ENCODE results near the gene EPAS1. TPM values are rescaled to one million over a fixed set of nuclear protein-coding genes. Genes with fewer than 3 reads are reported as not detected.

EPAS1 gene
- total and polyA plus RNA-seq, 2 of the 13 experiments (the other 11 are each of a cell fraction or from before 2014, with no cell fraction given) = 47.1 to 182 TPM

DNA sequence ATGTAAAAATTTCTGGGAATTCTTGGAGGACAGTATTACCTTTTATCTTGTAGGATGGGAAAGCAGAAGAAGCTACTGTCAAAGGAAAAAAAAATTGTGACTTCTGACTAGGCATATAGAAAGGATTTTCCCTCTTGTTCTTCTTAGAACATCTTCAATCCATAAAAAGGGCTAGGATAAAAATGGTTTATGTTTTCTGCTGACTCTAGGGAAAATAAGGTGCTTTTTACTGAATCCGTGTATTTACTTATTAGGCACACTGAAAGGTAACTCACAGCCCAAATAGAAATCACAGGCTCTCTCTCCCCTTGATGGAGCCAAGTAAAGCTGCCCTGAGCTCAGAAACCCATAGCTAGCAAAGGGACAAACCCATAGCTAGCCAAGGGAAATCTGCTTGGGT is 74.6 kb downstream of the EPAS1 start:
- Histone ChIP-seq H3K4me3 (replicated peaks in 1 of 3; ENCODE audit: insufficient read depth in 1 of 3, low read depth in 2 of 3, low read length in 3 of 3) (no peak overlapping the region), H3K4me2 (ENCODE audit: low read depth, low read length) (no peak overlapping the region), H3K9me3 (ENCODE audit: low read length) (no peaks in the 10 kb centered on the region), H4K20me1 (ENCODE audit: insufficient read depth, low read length) (no peaks in the 10 kb centered on the region; the same call in 1 of the 2 replicates), H3K27ac (ENCODE audit: extremely low read length, insufficient read depth, low read length) (peak overlapping the region; percentile 13), H3K9ac (ENCODE audit: insufficient read depth, low read depth, low read length) (no peak overlapping the region), H2AFZ (ENCODE audit: low read length) (no peak overlapping the region), H3K27me3 (ENCODE audit: control insufficient read depth in 1 of 2, insufficient read depth in 2 of 2, low read length in 2 of 2) (no peaks in the 10 kb centered on the region), H3K4me1 (ENCODE audit: insufficient read depth, low read length) (peaks cover 23% of the 10 kb centered on the region), H3K36me3 (replicated peaks in 1 of 2; ENCODE audit: control insufficient read depth in 1 of 2, insufficient read depth in 2 of 2, low read length in 2 of 2) (peaks cover 56 to 100% of the 10 kb centered on the region in 2 experiments), H3K79me2 (ENCODE audit: insufficient read depth, low read length) (no peaks in the 10 kb centered on the region)
- BruUV-seq (replicated peaks) = no TSS peak
- in situ Hi-C loops (cut with HindIII; ENCODE audit: extremely low pct_ligation_motif_present, low pct_unique_long_range_greater_than_20kb) = loop anchor here (5.0 kb wide), 1 partner anchor 380 kb away; no protein-coding TSS in a partner anchor
- ATAC-seq (no peak), FAIRE-seq (peak; percentile 50), DNase-seq (ENCODE audit: low spot score) (no peak)
- CTCF ChIA-PET (ENCODE audit: low intra/inter-chr PET ratio, low total read pairs) = no interaction called here
- POLR2A ChIA-PET = no interaction called here
- intact Hi-C loops (cut with micrococcal nuclease; ENCODE audit: unreplicated experiment) = loop anchor here (2.0 kb wide), 1 partner anchor 89 kb away; no protein-coding TSS in a partner anchor
- 100% methylated on average over 1 of the region's 1 CpG for WGBS (ENCODE audit: low lambda C conversion rate)
- no peak for TF ChIP-seq ZNF577 (CRISPR knock-in tag; IDR thresholded peaks at IDR 0.05; ENCODE audit: borderline replicate concordance, low read depth)
- no peak for TF ChIP-seq ARHGAP35 (CRISPR knock-in tag; IDR thresholded peaks at IDR 0.05; ENCODE audit: borderline replicate concordance)
- peak; percentile 87 for TF ChIP-seq MAFF (IDR thresholded peaks at IDR 0.05; ENCODE audit: low read depth, low read length)
- no peak for TF ChIP-seq AHDC1 (CRISPR knock-in tag; IDR thresholded peaks at IDR 0.05; ENCODE audit: borderline replicate concordance)
- no peak for TF ChIP-seq SNAI1 (CRISPR knock-in tag; IDR thresholded peaks at IDR 0.05; ENCODE audit: borderline replicate concordance)
- TF ChIP-seq, protein P1, sequence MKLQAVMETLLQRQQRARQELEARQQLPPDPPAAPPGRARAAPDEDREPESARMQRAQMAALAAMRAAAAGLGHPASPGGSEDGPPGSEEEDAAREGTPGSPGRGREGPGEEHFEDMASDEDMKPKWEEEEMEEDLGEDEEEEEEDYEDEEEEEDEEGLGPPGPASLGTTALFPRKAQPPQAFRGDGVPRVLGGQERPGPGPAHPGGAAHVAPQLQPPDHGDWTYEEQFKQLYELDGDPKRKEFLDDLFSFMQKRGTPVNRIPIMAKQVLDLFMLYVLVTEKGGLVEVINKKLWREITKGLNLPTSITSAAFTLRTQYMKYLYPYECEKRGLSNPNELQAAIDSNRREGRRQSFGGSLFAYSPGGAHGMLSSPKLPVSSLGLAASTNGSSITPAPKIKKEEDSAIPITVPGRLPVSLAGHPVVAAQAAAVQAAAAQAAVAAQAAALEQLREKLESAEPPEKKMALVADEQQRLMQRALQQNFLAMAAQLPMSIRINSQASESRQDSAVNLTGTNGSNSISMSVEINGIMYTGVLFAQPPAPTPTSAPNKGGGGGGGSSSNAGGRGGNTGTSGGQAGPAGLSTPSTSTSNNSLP (IDR thresholded peaks at IDR 0.05; ENCODE audit: low read depth, low read length) = no peak
- no peak for TF ChIP-seq HCFC1 (IDR thresholded peaks at IDR 0.05; ENCODE audit: low read depth, low read length)
- TF ChIP-seq ZNF720 (CRISPR knock-in tag; IDR thresholded peaks at IDR 0.05) = no peak
- TF ChIP-seq POLR2G (IDR thresholded peaks at IDR 0.05; ENCODE audit: low read depth, low read length) = no peak
- no peak for TF ChIP-seq ZNF567 (CRISPR knock-in tag; IDR thresholded peaks at IDR 0.05; ENCODE audit: borderline replicate concordance)
- no peak for TF ChIP-seq RARA (CRISPR knock-in tag; IDR thresholded peaks at IDR 0.05)
- TF ChIP-seq NR2C2 (CRISPR knock-in tag; IDR thresholded peaks at IDR 0.05; ENCODE audit: borderline replicate concordance) = no peak
- TF ChIP-seq ZNF878 (CRISPR knock-in tag; IDR thresholded peaks at IDR 0.05) = no peak
- no peak for TF ChIP-seq TCF7L2 (IDR thresholded peaks at IDR 0.05; ENCODE audit: low read depth, low read length)
- TF ChIP-seq BATF2 (CRISPR knock-in tag; IDR thresholded peaks at IDR 0.05) = no peak
- no peak for TF ChIP-seq IRF1 (CRISPR knock-in tag; IDR thresholded peaks at IDR 0.05; ENCODE audit: low read depth)
- TF ChIP-seq ZFP41 (CRISPR knock-in tag; IDR thresholded peaks at IDR 0.05; ENCODE audit: borderline replicate concordance) = no peak
